Activated CD4-positive, alpha-beta memory T cell treated with anti-CD3 and anti-CD28 coated beads, Interleukin-2, amount 10 ng/mL, durations not matched to agents 7 days and 5 days (primary cell): ENCODE measurements around the gene HPSE. TPM values are rescaled to one million over a fixed set of nuclear protein-coding genes. Genes with fewer than 3 reads are reported as not detected.

Source experiments
- CTCF ChIA-PET: fragments of 350-600 bp; sonication (Branson Sonifier 250); formaldehyde crosslinking; loops from one replicate; lab custom pipeline; 2021; ENCODE audit warnings: antibody characterized with exemption, inconsistent platforms; lab: Charles Lee
- POLR2A ChIA-PET: fragments of 350-600 bp; sonication (Branson Sonifier 250); formaldehyde crosslinking; loops from one replicate; lab custom pipeline; 2021; ENCODE audit warnings: antibody characterized with exemption; lab: Charles Lee
- DNase-seq: peaks from one replicate; pipeline ENCODE4 v3.0.0-alpha.2; 2020
- H3K27ac Mint-ChIP-seq: one replicate; pipeline ENCODE4 v1.8.0; 2021; ENCODE audit warnings: mild to moderate bottlenecking, mixed read lengths
- H3K27me3 Mint-ChIP-seq: one replicate; pipeline ENCODE4 v1.8.0; 2021; ENCODE audit warnings: mixed read lengths
- H3K36me3 Mint-ChIP-seq: one replicate; pipeline ENCODE4 v1.8.0; 2021; ENCODE audit warnings: low read depth, mixed read lengths
- H3K4me1 Mint-ChIP-seq: one replicate; pipeline ENCODE4 v1.8.0; 2021; ENCODE audit warnings: mixed read lengths
- H3K4me3 Mint-ChIP-seq: one replicate; pipeline ENCODE4 v1.8.0; 2021; ENCODE audit warnings: mild to moderate bottlenecking, mixed read lengths
- H3K9me3 Mint-ChIP-seq: one replicate; pipeline ENCODE4 v1.8.0; 2021; ENCODE audit warnings: mixed read lengths
- total RNA-seq, 2 experiments: library from RNA; stranded (reverse); gene quantifications; one replicate each; pipeline ENCODE4 v1.2.3, GENCODE V29; 2021

The HPSE gene
- total RNA-seq: 10 to 100 TPM; 30.4 to 32.7 TPM

- Mint-ChIP-seq H3K27me3 (peaks cover 19% of the 10 kb centered on the region), H3K4me1 (peaks cover 33% of the 10 kb centered on the region), H3K9me3 (peaks cover 2% of the 10 kb centered on the region), H3K27ac (peak within 1 kb of the TSS; percentile 68), H3K4me3 (peak within 1 kb of the TSS; percentile 79), H3K36me3 (peaks cover 24% of the 10 kb centered on the region)
- ChIA-PET CTCF (no interaction called here), POLR2A (interaction anchor here (0.7 to 2.1 kb wide), 6 partner anchors 14 to 120 kb away, joined by 3 to 6 read pairs (median 4); partner anchors contain the start of genes COQ2 and HELQ)
- DNase-seq: peak; percentile 77
These were observed at the start of gene HPSE for GRCh38 chr4:83334425-83335241. Gene HPSE (minus strand): TSS chr4:83334848. CDS start chr4:83334782, 66 bp downstream.

GRCh38 chr4:83382850-83383249, 48.2 kb upstream of the HPSE start:
- peaks cover 7% of the 10 kb centered on the region for H3K36me3 Mint-ChIP-seq
- H3K27ac Mint-ChIP-seq: no peak overlapping the region
- H3K4me1 Mint-ChIP-seq: peaks cover 7% of the 10 kb centered on the region
- H3K9me3 Mint-ChIP-seq: peaks cover 24% of the 10 kb centered on the region
- ChIA-PET POLR2A (no interaction called here), CTCF (no interaction called here)
- peaks cover 3% of the 10 kb centered on the region for H3K27me3 Mint-ChIP-seq
- no peak overlapping the region for H3K4me3 Mint-ChIP-seq
- DNase-seq: no peak

DNA sequence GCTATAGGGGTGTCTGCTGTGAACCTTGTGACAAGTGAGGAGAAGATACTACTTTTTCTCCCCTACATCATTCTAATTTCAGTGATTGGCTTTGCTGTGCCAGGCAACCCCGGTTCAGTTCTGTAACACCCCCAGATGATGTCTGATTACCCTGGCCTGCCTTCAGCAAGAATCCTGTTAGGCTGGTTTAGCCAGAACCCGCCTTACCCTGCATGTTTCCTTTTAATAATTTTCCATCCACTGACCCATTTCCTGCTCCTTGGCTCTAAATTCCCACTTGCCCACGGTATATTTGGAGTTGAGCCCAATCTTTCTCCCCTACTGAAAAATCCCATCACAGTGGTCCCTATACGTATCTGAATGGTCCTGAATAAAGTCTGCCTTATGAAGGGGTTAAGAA, 46.5 kb upstream of the HPSE start:
- no peak overlapping the region for H3K4me3 Mint-ChIP-seq
- peaks cover 5% of the 10 kb centered on the region for H3K4me1 Mint-ChIP-seq
- H3K27me3 Mint-ChIP-seq: peaks cover 5% of the 10 kb centered on the region
- peaks cover 9% of the 10 kb centered on the region for H3K36me3 Mint-ChIP-seq
- no peak for DNase-seq
- H3K9me3 Mint-ChIP-seq: peaks cover 36% of the 10 kb centered on the region
- H3K27ac Mint-ChIP-seq: no peak overlapping the region
- POLR2A ChIA-PET: no interaction called here
- CTCF ChIA-PET: no interaction called here

- Mint-ChIP-seq H3K27me3 (peaks cover 9% of the 10 kb centered on the region), H3K27ac (no peak overlapping the region), H3K4me1 (peaks cover 5% of the 10 kb centered on the region), H3K36me3 (peaks cover 11% of the 10 kb centered on the region), H3K9me3 (peaks cover 35% of the 10 kb centered on the region), H3K4me3 (no peak overlapping the region)
- DNase-seq: no peak
- ChIA-PET POLR2A (no interaction called here), CTCF (no interaction called here)
These were observed 43.8 kb upstream of the HPSE start for GRCh38 chr4:83378419-83378818.

DNA sequence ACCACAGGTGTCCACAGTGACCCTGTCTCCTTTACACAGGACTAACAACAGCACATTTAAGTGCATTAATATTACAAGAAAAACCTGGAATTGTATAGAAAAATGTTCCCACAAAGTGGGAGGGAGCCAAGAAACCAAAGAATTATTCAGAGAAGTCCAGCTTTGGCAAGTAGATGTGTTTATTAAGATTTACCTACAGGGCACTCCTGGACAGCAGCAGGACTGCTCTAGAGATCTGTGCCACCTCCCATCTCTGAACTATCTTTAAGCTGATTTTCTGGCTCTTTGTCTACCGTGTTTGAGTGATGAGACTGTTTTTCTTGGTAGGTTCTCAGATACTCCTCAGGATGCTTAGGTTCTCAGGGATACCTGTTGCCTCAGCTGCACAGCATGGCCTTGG, 38.3 kb upstream of the HPSE start:
- no peak for DNase-seq
- Mint-ChIP-seq H3K27me3 (peaks cover 6% of the 10 kb centered on the region), H3K4me3 (no peak overlapping the region), H3K9me3 (peaks cover 17% of the 10 kb centered on the region), H3K4me1 (peaks cover 8% of the 10 kb centered on the region), H3K36me3 (peaks cover 4% of the 10 kb centered on the region), H3K27ac (no peak overlapping the region)
- ChIA-PET CTCF (interaction anchor here (1.3 kb wide), 1 partner anchor 16 kb away, joined by 5 read pairs; no protein-coding TSS in a partner anchor), POLR2A (interaction anchor here (1.1 kb wide), 1 partner anchor 38 kb away, joined by 3 read pairs; the partner anchor contains the start of gene HPSE)

DNA sequence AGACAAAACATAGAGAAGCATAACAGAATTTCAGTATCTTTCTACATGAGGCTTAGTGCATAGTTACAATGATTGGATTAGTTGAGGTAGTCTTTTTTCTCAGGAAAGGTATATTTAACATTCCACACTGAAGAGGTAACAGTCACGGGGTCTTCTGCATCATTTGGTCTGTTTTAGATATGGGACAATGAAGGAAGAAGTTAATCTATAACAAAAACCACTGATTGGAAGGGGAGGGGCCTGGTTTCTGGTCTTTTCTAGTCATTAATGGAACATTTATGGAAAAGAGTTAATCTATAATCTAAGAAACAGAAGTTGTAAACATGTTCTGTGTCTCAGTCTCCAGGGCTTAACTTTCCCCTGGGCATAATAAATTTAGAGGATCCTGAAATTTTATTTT, 37.3 kb upstream of the HPSE start:
- H3K4me3 Mint-ChIP-seq: no peak overlapping the region
- peaks cover 6% of the 10 kb centered on the region for H3K27me3 Mint-ChIP-seq
- H3K9me3 Mint-ChIP-seq: peaks cover 9% of the 10 kb centered on the region
- no peak overlapping the region for H3K27ac Mint-ChIP-seq
- ChIA-PET POLR2A (no interaction called here), CTCF (no interaction called here)
- peaks cover 4% of the 10 kb centered on the region for H3K36me3 Mint-ChIP-seq
- H3K4me1 Mint-ChIP-seq: peaks cover 8% of the 10 kb centered on the region
- DNase-seq: no peak

DNA sequence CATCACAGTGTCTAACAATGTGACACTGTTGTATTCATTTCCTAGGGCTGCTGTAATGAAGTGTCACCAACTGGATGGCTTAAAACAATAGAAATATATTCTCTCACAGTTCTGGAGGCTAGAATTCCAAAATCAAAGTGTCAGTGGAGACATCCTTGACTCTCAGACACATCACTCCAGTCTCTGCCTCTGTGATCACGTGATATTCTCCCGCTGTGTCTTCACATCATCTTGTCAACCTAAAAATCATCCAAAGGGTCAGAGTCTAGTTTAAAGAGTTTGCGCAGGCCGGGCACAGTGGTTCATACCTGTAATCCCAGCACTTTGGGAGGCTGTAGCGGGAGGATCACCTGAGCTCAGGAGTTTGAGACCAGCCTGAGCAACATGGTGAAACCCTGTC, 36.6 kb upstream of the HPSE start:
- peaks cover 8% of the 10 kb centered on the region for H3K27me3 Mint-ChIP-seq
- H3K9me3 Mint-ChIP-seq: peaks cover 5% of the 10 kb centered on the region
- peaks cover 8% of the 10 kb centered on the region for H3K4me1 Mint-ChIP-seq
- ChIA-PET POLR2A (no interaction called here), CTCF (no interaction called here)
- DNase-seq: no peak
- no peak overlapping the region for H3K4me3 Mint-ChIP-seq
- H3K27ac Mint-ChIP-seq: no peak overlapping the region
- peaks cover 3% of the 10 kb centered on the region for H3K36me3 Mint-ChIP-seq

GRCh38 chr4:83370640-83370906, 35.9 kb upstream of the HPSE start:
- CTCF ChIA-PET: no interaction called here
- Mint-ChIP-seq H3K9me3 (no peaks in the 10 kb centered on the region), H3K4me1 (peaks cover 8% of the 10 kb centered on the region), H3K27ac (no peak overlapping the region), H3K36me3 (no peaks in the 10 kb centered on the region), H3K27me3 (peaks cover 6% of the 10 kb centered on the region), H3K4me3 (no peak overlapping the region)
- DNase-seq: no peak
- POLR2A ChIA-PET: no interaction called here

DNA sequence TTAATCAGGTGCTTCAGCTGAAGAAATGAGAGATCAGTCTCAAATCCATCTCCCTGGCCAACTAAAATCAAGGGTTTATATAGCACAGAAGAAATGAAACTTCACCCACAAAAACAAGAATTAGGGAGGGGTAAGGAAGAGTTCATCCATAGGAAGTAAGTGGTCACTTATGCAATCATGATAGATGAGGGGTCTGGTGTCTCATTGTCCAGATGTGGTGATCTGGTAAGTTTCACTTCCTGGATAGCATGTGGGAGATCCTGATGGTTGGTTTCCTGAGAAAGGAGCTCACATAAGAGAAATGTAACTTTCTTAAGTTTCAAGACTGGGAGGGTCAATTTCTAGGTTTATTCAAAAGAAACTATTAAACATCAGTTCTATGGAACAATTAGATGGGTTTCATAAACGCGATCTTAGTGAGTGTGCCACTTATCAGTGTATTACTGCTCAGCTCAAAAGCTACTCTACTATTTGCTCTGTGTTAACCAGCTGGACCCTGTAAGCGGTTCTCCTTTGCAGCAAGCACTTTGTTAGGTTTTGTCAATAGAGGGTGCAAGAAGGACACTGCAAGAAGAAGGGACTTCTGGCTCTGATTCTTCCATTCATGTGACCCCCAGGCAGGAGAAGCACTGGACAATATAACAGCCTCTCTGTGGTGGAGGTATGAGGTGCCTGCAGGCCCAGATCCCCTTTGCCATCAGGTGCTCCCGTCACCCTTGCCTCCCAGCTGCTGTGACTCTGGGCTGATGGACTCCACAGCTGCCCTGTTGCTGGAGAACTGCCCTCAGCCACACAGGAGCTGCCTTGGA, 35.4 kb upstream of the HPSE start:
- ChIA-PET POLR2A (no interaction called here), CTCF (no interaction called here)
- Mint-ChIP-seq H3K27ac (no peak overlapping the region), H3K4me1 (peaks cover 8% of the 10 kb centered on the region), H3K27me3 (peaks cover 6% of the 10 kb centered on the region), H3K4me3 (no peak overlapping the region), H3K9me3 (no peaks in the 10 kb centered on the region), H3K36me3 (no peaks in the 10 kb centered on the region)
- DNase-seq: no peak

- no peak for DNase-seq
- ChIA-PET CTCF (interaction anchor here (1.5 kb wide), 1 partner anchor 9 kb away, joined by 3 read pairs; no protein-coding TSS in a partner anchor), POLR2A (no interaction called here)
- Mint-ChIP-seq H3K27me3 (peaks cover 6% of the 10 kb centered on the region), H3K27ac (no peak overlapping the region), H3K4me1 (no peaks in the 10 kb centered on the region), H3K9me3 (no peaks in the 10 kb centered on the region), H3K36me3 (no peaks in the 10 kb centered on the region), H3K4me3 (no peak overlapping the region)
These were observed 29.7 kb upstream of the HPSE start for GRCh38 chr4:83364312-83364711.

DNA sequence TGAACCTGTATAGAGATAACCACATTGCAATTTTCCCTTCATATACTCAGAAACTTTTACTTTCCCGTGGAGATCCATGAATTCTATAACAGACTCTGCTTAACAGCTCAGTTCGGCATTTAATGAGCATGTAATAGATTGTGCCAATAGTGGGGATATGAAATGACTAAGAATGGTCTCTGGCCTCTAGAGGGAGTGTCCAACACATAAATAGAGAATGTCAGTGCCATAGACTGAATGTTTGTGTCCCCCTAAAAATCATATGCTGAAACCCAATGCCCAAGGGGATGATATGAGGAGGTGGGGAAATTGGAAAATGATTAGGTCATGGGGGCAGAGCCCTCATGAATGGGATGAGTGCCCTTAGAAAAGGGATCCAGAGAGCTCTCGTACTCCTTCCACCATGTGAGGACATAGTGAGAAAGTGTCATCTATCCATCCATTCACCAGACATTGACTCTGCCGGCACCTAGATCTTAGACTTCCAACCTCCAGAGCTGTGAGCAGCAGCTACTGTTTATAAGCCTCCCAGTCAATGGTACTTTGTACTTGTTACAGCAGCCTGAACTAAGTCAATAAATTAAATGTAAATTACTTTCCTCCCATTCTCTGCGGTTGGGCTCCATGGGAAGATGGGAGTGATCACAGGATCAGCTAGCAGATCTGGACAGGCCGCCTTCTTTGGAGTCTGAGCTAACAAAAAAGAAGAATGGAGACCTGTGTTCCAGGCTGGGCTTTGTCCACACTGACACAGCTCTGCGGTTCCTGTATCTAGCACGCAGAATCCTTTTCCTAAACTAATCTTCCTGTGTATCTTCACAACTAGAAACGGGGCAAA, 28.1 kb upstream of the HPSE start:
- no peaks in the 10 kb centered on the region for H3K36me3 Mint-ChIP-seq
- ChIA-PET CTCF (interaction anchor here (0.7 to 1.4 kb wide), 3 partner anchors 11 to 130 kb away, joined by 3 to 4 read pairs (median 3); no protein-coding TSS in a partner anchor), POLR2A (no interaction called here)
- H3K9me3 Mint-ChIP-seq: no peaks in the 10 kb centered on the region
- no peaks in the 10 kb centered on the region for H3K4me1 Mint-ChIP-seq
- peaks cover 6% of the 10 kb centered on the region for H3K27me3 Mint-ChIP-seq
- no peak for DNase-seq
- no peak overlapping the region for H3K27ac Mint-ChIP-seq
- no peak overlapping the region for H3K4me3 Mint-ChIP-seq

- Mint-ChIP-seq H3K27ac (no peak overlapping the region), H3K27me3 (peaks cover 6% of the 10 kb centered on the region), H3K36me3 (no peaks in the 10 kb centered on the region), H3K4me1 (peaks cover 10% of the 10 kb centered on the region), H3K4me3 (no peak overlapping the region), H3K9me3 (no peaks in the 10 kb centered on the region)
- POLR2A ChIA-PET: no interaction called here
- no peak for DNase-seq
- CTCF ChIA-PET: interaction anchor here (0.7 to 1.4 kb wide), 3 partner anchors 9 to 131 kb away, joined by 3 to 4 read pairs (median 3); no protein-coding TSS in a partner anchor
These were observed 26.9 kb upstream of the HPSE start for GRCh38 chr4:83361416-83362103.
